HEK293T (cell line): ENCODE measurements around the gene TEX9.

Experiments used
- CTCF ChIA-PET: fragments of 350-600 bp; formaldehyde crosslinking; extraction: SDS; loops from one replicate; lab custom pipeline; 2021; ENCODE audit warnings: antibody characterized with exemption, inconsistent platforms; lab: Yijun Ruan, JAX
- POLR2A ChIA-PET: fragments of 350-600 bp; formaldehyde crosslinking; extraction: SDS; loops from one replicate; lab custom pipeline; 2020; ENCODE audit warnings: antibody characterized with exemption, inconsistent platforms; lab: Yijun Ruan, JAX
- DNase-seq: peaks from one replicate; pipeline ENCODE4 v3.0.0; 2012; ENCODE audit warnings: mixed read lengths; ENCODE audit errors: extremely low spot score
- ARNT ChIP-seq: fragments of 450-650 bp; IDR thresholded peaks from 2 replicates; pipeline ENCODE4 v1.6.1; 2017; ENCODE audit warnings: mild to moderate bottlenecking
- BHLHE40 ChIP-seq: fragments of 450-650 bp; IDR thresholded peaks from 2 replicates; pipeline ENCODE4 v1.6.1; 2016; ENCODE audit warnings: mild to moderate bottlenecking, moderate library complexity, borderline replicate concordance
- CTBP1 ChIP-seq: fragments of 450-650 bp; IDR thresholded peaks from 2 replicates; pipeline ENCODE4 v1.6.1; 2016; ENCODE audit warnings: borderline replicate concordance
- ELF4 ChIP-seq: fragments of 450-650 bp; IDR thresholded peaks from 2 replicates; pipeline ENCODE4 v1.6.1; 2017; ENCODE audit warnings: antibody characterized with exemption
- FOXA1 ChIP-seq: fragments of 450-650 bp; IDR thresholded peaks from 2 replicates; pipeline ENCODE4 v1.6.1; 2016; ENCODE audit warnings: mild to moderate bottlenecking
- FOXK2 ChIP-seq: fragments of 450-650 bp; IDR thresholded peaks from 2 replicates; pipeline ENCODE4 v1.6.1; 2016; ENCODE audit warnings: mild to moderate bottlenecking
- FOXM1 ChIP-seq: fragments of 450-650 bp; IDR thresholded peaks from 2 replicates; pipeline ENCODE4 v1.6.1; 2017; ENCODE audit warnings: mild to moderate bottlenecking, borderline replicate concordance
- HDGF ChIP-seq: fragments of 450-650 bp; IDR thresholded peaks from 2 replicates; pipeline ENCODE4 v1.6.1; 2017; ENCODE audit warnings: antibody characterized with exemption, borderline replicate concordance
- L3MBTL2 ChIP-seq: fragments of 450-650 bp; conservative IDR thresholded peaks from 2 replicates; pipeline ENCODE4 v1.6.1; 2016; ENCODE audit warnings: mild to moderate bottlenecking
- LEF1 ChIP-seq: fragments of 450-650 bp; IDR thresholded peaks from 2 replicates; pipeline ENCODE4 v1.6.1; 2017; ENCODE audit warnings: mild to moderate bottlenecking, borderline replicate concordance
- NFRKB ChIP-seq: fragments of 450-650 bp; IDR thresholded peaks from 2 replicates; pipeline ENCODE4 v1.6.1; 2016; ENCODE audit warnings: mild to moderate bottlenecking, moderate library complexity
- SP1 ChIP-seq: fragments of 450-650 bp; IDR thresholded peaks from 2 replicates; pipeline ENCODE4 v1.6.1; 2017
- SUZ12 ChIP-seq: fragments of 450-650 bp; IDR thresholded peaks from 2 replicates; pipeline ENCODE4 v1.6.1; 2016; ENCODE audit warnings: mild to moderate bottlenecking
- TARDBP ChIP-seq: fragments of 450-650 bp; IDR thresholded peaks from 2 replicates; pipeline ENCODE4 v1.6.1; 2016
- ZNF384 ChIP-seq: fragments of 450-650 bp; IDR thresholded peaks from 2 replicates; pipeline ENCODE4 v1.6.1; 2016
- TF ChIP-seq, protein P1 (sequence below): fragments of 450-650 bp; IDR thresholded peaks from 2 replicates; pipeline ENCODE4 v1.6.1; 2016

The TEX9 gene

DNA sequence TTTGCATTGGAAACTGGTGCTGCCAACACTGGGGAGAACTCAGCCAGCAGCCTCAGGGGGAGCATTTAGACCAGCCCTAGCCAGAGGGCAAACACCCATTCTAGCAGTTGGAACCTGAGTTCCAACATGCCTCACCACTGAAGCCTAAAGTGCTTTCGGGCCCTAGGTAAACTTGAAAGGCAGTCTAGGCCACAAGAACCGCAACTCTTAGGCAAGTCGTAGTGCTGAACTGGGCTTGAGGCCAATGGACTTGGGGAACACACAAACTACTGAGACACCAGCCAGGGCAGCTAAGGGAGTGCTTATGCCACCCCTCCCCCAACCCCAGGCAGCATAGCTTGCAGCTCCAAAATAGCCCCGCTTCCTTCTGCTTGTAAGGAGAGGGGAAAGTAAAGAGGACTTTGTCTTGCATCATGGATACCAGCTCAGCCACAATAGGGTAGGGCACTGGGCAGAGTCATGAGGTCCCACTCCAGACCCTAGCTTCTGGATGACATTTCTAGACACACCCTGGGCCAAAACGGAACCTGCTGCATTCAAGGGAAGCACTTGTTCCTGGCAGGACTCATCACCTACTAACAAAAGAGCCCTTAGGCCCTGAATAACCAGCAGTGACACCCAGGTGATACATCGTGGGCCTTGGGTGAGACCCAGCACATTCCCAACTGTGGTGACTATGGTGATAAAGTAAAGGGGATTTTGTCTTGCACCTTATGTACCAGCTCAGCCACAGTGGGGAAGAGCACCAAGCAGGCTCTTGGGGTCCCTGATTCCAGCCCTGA, 37.3 kb upstream of the TEX9 start:
- ChIA-PET POLR2A (no interaction called here), CTCF (no interaction called here)
- TF ChIP-seq FOXK2: no peak

DNA sequence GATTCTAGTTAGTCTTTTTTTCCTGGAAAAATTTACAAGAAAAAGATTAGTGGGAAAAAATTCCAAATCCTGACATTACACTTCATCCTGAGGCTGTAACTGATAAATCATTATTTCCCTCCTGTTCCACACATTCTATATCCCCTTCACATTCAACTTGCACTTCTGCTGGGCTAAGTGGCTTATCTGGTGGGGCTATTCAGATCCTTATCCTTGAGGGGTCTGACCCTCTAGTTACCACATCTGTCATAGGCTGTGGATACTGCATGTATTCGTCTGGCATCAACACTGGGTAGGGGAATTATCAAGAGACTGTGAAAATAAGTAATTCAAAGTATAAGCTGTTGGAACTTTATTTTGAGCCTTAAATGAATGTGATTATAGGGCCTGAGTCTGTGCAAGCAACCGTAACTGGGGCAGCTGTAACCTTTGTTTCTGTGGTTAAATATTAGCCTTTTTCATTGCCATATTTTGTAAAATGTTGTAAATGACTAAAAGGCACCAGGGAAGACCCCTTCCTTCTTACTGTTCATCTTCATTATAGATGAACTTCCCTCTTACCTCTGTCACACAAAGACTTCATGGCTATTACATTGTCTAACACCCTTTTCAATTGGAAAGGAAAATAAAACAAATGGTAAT, 28.0 kb upstream of the TEX9 start:
- no peak for DNase-seq
- TF ChIP-seq TARDBP (no peak), SP1 (no peak), FOXM1 (no peak), CTBP1 (no peak), FOXA1 (no peak)
- TF ChIP-seq, protein P1, sequence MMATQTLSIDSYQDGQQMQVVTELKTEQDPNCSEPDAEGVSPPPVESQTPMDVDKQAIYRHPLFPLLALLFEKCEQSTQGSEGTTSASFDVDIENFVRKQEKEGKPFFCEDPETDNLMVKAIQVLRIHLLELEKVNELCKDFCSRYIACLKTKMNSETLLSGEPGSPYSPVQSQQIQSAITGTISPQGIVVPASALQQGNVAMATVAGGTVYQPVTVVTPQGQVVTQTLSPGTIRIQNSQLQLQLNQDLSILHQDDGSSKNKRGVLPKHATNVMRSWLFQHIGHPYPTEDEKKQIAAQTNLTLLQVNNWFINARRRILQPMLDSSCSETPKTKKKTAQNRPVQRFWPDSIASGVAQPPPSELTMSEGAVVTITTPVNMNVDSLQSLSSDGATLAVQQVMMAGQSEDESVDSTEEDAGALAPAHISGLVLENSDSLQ: no peak
- CTCF ChIA-PET: no interaction called here
- POLR2A ChIA-PET: no interaction called here

More for the DNA sequence above, 37.3 kb upstream of the TEX9 start:
- no peak for DNase-seq

DNA sequence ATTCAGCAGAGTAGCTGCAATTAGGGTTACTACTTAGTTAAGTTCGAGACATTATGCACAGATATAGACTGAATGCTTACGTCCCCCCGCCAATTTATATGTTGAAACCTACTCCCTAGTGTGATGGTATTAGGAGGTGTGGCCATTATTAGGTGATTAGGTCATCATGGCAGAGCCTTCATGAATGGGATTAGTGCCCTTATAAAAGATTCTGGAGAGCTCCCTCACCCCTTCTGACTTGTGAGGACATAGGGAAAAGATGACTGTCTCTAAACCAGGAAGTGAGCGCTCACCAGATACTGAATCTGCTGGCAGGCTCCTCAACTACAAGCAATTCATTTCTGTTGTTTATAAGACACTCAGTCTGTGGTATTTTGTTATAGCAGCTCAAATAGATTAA, 25.6 kb upstream of the TEX9 start:
- TF ChIP-seq L3MBTL2 (no peak), BHLHE40 (no peak), NFRKB (no peak), FOXK2 (no peak), TARDBP (no peak), ZNF384 (no peak), CTBP1 (no peak), ELF4 (no peak), HDGF (no peak), ARNT (no peak), LEF1 (no peak), FOXM1 (no peak)
- TF ChIP-seq, protein P1: no peak
- no peak for DNase-seq
- POLR2A ChIA-PET: no interaction called here
- CTCF ChIA-PET: no interaction called here

DNA sequence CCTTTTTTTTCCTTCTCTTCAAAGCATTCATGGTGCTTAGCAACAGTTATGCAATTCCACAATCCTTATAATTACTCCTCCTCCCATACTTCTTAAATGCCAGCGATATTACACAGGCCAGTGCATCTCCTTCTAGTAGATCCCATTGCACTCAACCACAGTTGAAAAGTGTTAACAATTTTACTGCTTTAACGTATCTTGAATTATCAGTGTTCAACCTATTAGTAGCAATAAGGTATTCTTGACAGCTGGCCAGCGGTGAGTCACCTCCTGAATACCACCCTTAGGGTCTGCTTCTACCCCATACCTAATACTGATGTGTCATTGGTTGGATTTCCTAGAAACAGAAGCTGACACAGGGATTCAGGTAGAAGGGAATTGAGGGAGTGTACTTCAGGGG, 24.0 kb upstream of the TEX9 start:
- DNase-seq: no peak
- CTCF ChIA-PET: no interaction called here
- POLR2A ChIA-PET: no interaction called here
- no peak for TF ChIP-seq L3MBTL2
- TF ChIP-seq HDGF: no peak
- no peak for TF ChIP-seq FOXK2
- no peak for TF ChIP-seq ELF4
- no peak for TF ChIP-seq NFRKB
- no peak for TF ChIP-seq SUZ12

DNA sequence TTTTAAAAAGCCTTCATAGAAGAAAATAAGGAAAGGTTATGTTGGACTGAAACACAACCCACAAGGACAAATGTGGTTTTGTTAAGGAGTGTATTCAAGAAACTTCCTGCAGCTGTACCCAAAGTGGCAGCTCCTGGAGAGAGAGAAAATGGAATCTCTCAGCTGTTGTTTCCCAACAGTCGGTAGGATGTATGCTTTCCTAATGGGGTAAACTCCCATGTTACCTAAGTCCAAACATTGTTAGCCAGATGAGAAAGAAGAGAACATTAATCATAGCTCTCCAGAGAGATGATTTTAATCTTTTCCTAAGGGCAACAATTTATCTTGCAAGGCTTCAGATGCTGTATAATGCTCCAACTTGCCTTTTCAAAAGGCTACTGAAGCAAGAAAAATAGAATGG, 22.6 kb upstream of the TEX9 start:
- ChIA-PET POLR2A (no interaction called here), CTCF (no interaction called here)

DNA sequence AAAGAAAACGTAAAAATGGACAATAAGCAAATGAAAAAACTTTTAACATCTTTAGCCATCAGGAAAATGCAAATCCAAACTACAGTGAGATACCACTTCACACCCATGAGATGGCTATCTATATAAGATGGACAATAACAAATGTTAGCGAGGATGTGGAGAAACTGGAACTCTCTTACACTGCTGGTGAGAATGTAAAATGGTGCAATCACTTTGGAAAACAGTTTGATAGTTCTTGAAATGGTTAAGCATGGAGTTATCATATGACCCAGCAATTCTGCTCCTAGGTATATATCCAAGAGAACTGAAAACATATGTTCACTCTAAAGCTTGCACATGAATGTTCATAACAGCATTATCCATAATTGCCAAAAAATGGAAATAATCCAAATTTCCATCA, 21.3 kb upstream of the TEX9 start:
- ChIA-PET POLR2A (no interaction called here), CTCF (no interaction called here)
- DNase-seq: no peak
- no peak for TF ChIP-seq SUZ12

More for the DNA sequence above, 22.6 kb upstream of the TEX9 start:
- TF ChIP-seq CTBP1 (no peak), FOXK2 (no peak), LEF1 (no peak), TARDBP (no peak), L3MBTL2 (no peak)
- DNase-seq: no peak

DNA sequence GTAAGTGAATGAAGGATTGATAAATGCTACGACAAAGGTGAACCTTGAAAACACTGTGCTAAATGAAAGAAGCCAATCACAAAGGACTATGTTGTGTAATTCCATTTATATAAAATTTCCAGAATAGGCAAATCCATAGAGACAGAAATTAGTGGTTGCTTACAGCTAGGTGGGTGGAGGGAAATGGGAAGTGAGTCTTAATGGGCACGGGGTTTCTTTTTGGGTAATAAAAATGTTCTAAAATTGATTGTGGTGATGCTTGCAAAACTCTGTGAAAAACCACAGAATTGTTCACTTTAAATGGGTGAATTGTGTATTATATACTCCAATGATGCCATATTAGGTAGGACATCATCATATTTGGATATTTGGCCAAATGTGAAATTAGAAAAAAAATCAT, 20.9 kb upstream of the TEX9 start:
- no peak for DNase-seq
- ChIA-PET POLR2A (no interaction called here), CTCF (no interaction called here)
- TF ChIP-seq SP1 (no peak), FOXM1 (no peak), TARDBP (no peak), LEF1 (no peak), ELF4 (no peak), HDGF (no peak), BHLHE40 (no peak), L3MBTL2 (no peak), FOXA1 (no peak), ZNF384 (no peak), ARNT (no peak), NFRKB (no peak), FOXK2 (no peak), SUZ12 (no peak), CTBP1 (no peak)
- TF ChIP-seq, protein P1: no peak
